Measurements from ENCODE around the gene LMBR1L.

DNA sequence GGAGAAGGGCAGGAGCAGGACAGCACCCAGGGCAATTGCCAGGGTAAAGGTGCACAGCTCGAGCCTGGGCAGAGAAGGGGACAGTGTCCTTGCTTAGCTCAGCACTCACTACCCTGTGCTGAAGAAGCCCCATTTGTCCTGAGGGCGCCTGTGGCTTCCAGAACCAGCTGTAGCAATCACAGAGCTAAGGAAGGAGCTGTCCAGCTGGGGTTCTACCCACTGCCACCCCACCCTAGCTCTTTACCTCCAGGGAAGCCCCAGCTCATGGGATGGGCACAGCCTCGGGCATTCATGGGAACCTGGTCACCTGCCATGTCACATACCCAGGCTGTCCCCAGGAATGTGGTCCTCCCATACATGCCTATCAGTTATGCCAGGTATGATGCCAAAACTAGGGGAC lies 5.8 kb downstream of the LMBR1L start:
- TF ChIP-seq, protein P1, sequence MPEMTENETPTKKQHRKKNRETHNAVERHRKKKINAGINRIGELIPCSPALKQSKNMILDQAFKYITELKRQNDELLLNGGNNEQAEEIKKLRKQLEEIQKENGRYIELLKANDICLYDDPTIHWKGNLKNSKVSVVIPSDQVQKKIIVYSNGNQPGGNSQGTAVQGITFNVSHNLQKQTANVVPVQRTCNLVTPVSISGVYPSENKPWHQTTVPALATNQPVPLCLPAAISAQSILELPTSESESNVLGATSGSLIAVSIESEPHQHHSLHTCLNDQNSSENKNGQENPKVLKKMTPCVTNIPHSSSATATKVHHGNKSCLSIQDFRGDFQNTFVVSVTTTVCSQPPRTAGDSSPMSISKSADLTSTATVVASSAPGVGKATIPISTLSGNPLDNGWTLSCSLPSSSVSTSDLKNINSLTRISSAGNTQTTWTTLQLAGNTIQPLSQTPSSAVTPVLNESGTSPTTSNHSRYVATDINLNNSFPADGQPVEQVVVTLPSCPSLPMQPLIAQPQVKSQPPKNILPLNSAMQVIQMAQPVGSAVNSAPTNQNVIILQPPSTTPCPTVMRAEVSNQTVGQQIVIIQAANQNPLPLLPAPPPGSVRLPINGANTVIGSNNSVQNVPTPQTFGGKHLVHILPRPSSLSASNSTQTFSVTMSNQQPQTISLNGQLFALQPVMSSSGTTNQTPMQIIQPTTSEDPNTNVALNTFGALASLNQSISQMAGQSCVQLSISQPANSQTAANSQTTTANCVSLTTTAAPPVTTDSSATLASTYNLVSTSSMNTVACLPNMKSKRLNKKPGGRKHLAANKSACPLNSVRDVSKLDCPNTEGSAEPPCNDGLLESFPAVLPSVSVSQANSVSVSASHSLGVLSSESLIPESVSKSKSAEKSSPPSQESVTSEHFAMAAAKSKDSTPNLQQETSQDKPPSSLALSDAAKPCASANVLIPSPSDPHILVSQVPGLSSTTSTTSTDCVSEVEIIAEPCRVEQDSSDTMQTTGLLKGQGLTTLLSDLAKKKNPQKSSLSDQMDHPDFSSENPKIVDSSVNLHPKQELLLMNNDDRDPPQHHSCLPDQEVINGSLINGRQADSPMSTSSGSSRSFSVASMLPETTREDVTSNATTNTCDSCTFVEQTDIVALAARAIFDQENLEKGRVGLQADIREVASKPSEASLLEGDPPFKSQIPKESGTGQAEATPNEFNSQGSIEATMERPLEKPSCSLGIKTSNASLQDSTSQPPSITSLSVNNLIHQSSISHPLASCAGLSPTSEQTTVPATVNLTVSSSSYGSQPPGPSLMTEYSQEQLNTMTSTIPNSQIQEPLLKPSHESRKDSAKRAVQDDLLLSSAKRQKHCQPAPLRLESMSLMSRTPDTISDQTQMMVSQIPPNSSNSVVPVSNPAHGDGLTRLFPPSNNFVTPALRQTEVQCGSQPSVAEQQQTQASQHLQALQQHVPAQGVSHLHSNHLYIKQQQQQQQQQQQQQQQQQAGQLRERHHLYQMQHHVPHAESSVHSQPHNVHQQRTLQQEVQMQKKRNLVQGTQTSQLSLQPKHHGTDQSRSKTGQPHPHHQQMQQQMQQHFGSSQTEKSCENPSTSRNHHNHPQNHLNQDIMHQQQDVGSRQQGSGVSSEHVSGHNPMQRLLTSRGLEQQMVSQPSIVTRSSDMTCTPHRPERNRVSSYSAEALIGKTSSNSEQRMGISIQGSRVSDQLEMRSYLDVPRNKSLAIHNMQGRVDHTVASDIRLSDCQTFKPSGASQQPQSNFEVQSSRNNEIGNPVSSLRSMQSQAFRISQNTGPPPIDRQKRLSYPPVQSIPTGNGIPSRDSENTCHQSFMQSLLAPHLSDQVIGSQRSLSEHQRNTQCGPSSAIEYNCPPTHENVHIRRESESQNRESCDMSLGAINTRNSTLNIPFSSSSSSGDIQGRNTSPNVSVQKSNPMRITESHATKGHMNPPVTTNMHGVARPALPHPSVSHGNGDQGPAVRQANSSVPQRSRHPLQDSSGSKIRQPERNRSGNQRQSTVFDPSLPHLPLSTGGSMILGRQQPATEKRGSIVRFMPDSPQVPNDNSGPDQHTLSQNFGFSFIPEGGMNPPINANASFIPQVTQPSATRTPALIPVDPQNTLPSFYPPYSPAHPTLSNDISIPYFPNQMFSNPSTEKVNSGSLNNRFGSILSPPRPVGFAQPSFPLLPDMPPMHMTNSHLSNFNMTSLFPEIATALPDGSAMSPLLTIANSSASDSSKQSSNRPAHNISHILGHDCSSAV (CRISPR knock-in tag; IDR thresholded peaks at IDR 0.05; ENCODE audit: borderline replicate concordance): no peak
- TF ChIP-seq ESRRA (CRISPR knock-in tag; IDR thresholded peaks at IDR 0.05; ENCODE audit: low read depth) (no peak), FOXA1 (IDR thresholded peaks at IDR 0.05) (no peak), FOXA1 (CRISPR knock-in tag; IDR thresholded peaks at IDR 0.05) (no peak), ZNF230 (CRISPR knock-in tag; IDR thresholded peaks at IDR 0.05) (no peak), KDM6A (CRISPR knock-in tag; IDR thresholded peaks at IDR 0.05; ENCODE audit: low read depth) (no peak), SRY (CRISPR knock-in tag; IDR thresholded peaks at IDR 0.05) (no peak), ZNF253 (CRISPR knock-in tag; IDR thresholded peaks at IDR 0.05; ENCODE audit: borderline replicate concordance) (no peak), SAP130 (CRISPR knock-in tag; IDR thresholded peaks at IDR 0.05; ENCODE audit: low read depth) (no peak), ZNF644 (CRISPR knock-in tag; IDR thresholded peaks at IDR 0.05; ENCODE audit: low read depth) (no peak)
- TF ChIP-seq, protein P2, sequence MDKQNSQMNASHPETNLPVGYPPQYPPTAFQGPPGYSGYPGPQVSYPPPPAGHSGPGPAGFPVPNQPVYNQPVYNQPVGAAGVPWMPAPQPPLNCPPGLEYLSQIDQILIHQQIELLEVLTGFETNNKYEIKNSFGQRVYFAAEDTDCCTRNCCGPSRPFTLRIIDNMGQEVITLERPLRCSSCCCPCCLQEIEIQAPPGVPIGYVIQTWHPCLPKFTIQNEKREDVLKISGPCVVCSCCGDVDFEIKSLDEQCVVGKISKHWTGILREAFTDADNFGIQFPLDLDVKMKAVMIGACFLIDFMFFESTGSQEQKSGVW (CRISPR knock-in tag; IDR thresholded peaks at IDR 0.05; ENCODE audit: borderline replicate concordance): no peak
- TF ChIP-seq, protein P3, sequence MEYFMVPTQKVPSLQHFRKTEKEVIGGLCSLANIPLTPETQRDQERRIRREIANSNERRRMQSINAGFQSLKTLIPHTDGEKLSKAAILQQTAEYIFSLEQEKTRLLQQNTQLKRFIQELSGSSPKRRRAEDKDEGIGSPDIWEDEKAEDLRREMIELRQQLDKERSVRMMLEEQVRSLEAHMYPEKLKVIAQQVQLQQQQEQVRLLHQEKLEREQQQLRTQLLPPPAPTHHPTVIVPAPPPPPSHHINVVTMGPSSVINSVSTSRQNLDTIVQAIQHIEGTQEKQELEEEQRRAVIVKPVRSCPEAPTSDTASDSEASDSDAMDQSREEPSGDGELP (IDR thresholded peaks at IDR 0.05; ENCODE audit: borderline replicate concordance, low read depth): no peak
